Tibial nerve (tissue), 3 donors: ENCODE results near the gene NTPCR.

Source experiments
- POLR2A ChIP-seq, 2 donors: fragments of 450-650 bp; IDR thresholded peaks; one replicate each; pipeline ENCODE4 v1.6.1; 2017; ENCODE audit warnings: antibody characterized with exemption in 2 of 2, mild to moderate bottlenecking in 2 of 2, moderate library complexity in 2 of 2
- TF ChIP-seq, protein P1 (sequence below), 5 experiments: fragments of 200-600 bp in 3 of 5; fragments of 450-650 bp in 2 of 5; sonication (generic) in 3 of 5; IDR thresholded peaks; one replicate each; pipeline ENCODE4 v1.5.1; 2016 to 2019; ENCODE audit warnings: antibody characterized with exemption in 5 of 5, mild to moderate bottlenecking in 3 of 5, moderate library complexity in 2 of 5

DNA sequence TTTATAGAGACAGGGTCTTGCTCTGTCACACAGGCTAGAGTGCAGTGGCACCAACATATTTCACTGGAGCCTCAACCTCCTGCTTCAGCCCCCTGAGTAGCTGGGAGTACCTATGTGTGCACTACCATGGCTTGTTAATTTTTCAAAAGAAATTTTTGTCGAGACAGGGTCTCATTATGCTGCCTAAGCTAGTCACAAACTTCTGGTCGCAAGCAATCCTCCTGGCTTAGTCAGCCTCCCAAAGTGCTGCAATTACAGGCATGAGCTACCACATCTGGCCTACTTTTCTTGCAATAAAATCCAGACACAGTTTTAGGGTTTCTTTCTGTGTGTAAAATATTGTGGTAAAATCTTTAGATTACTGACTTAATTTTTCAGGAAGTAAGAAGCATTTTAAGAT, 27.9 kb upstream of the NTPCR start:
- TF ChIP-seq, protein P1, sequence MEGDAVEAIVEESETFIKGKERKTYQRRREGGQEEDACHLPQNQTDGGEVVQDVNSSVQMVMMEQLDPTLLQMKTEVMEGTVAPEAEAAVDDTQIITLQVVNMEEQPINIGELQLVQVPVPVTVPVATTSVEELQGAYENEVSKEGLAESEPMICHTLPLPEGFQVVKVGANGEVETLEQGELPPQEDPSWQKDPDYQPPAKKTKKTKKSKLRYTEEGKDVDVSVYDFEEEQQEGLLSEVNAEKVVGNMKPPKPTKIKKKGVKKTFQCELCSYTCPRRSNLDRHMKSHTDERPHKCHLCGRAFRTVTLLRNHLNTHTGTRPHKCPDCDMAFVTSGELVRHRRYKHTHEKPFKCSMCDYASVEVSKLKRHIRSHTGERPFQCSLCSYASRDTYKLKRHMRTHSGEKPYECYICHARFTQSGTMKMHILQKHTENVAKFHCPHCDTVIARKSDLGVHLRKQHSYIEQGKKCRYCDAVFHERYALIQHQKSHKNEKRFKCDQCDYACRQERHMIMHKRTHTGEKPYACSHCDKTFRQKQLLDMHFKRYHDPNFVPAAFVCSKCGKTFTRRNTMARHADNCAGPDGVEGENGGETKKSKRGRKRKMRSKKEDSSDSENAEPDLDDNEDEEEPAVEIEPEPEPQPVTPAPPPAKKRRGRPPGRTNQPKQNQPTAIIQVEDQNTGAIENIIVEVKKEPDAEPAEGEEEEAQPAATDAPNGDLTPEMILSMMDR (IDR thresholded peaks at IDR 0.05) = no peak
- TF ChIP-seq POLR2A (IDR thresholded peaks at IDR 0.05) = no peak
